GM12872 (cell line): ENCODE results near the gene LRRC10.
A peak's percentile ranks its signal among the peaks of the same experiment; 100 is the strongest.

Experiments used
- TF ChIP-seq, protein P1 (sequence below): IDR thresholded peaks from 3 replicates; pipeline ENCODE4 v1.5.1; 2011; ENCODE audit warnings: low read depth, mild to moderate bottlenecking, low read length, moderate library complexity; ENCODE audit not compliant: insufficient read depth

The LRRC10 gene

DNA sequence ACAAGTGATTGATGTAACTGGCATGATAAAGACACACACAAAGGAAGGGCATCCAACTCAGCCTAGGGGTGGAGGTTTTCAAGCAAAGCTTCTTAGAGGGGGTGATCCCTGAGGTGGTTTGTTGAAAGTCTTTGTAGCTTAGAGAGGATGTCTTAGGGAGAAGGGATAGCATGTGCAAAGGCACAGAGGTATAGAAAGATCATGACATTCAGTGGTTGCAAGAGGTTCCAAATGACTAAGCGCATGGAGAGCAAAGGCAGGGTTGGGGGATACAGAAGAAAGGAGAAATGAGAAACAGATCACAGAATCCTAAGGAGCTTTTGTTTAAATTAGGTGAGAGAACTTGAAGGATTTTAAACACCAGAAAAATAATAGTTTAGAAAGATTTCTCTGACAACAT lies 30.6 kb downstream of the LRRC10 start:
- TF ChIP-seq, protein P1, sequence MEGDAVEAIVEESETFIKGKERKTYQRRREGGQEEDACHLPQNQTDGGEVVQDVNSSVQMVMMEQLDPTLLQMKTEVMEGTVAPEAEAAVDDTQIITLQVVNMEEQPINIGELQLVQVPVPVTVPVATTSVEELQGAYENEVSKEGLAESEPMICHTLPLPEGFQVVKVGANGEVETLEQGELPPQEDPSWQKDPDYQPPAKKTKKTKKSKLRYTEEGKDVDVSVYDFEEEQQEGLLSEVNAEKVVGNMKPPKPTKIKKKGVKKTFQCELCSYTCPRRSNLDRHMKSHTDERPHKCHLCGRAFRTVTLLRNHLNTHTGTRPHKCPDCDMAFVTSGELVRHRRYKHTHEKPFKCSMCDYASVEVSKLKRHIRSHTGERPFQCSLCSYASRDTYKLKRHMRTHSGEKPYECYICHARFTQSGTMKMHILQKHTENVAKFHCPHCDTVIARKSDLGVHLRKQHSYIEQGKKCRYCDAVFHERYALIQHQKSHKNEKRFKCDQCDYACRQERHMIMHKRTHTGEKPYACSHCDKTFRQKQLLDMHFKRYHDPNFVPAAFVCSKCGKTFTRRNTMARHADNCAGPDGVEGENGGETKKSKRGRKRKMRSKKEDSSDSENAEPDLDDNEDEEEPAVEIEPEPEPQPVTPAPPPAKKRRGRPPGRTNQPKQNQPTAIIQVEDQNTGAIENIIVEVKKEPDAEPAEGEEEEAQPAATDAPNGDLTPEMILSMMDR, result no peak

DNA sequence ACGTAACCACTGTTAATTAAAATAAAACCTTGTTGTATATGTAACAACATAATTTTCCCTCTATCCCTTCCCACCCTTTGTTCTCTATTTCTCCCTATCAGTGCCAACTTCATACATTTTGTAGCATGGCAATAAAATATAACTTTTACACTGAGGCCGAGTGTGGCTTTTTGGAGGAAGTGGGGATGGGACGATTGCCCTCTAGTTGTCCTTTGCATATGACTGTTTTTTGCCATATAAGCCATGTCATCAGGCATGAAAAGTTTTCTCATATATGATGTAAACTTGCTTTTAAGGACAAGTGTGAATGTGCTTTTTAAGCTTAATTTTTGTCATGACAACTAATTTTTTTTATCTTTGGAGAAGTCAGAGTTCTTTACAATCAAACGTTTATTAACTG lies 31.7 kb downstream of the LRRC10 start:
- TF ChIP-seq, protein P1, result no peak

DNA sequence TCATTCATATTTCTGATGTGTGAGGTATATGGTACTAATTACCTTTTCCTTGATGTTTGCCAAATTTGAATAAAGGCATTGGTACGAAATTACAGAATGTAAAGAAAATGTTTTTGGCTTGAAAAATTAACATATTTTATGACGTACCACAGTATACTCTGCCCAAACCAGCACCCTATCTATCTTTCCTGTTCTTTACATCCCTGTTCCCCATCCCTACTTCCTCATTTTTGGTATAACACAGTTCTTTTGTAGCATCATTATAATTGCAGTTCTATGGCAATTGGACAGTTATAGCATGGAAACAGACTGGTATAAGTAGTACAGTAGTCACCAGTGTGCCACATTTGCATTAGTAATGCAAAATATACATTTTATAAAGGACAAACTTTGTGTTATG lies 32.4 kb downstream of the LRRC10 start:
- TF ChIP-seq, protein P1, result no peak

DNA sequence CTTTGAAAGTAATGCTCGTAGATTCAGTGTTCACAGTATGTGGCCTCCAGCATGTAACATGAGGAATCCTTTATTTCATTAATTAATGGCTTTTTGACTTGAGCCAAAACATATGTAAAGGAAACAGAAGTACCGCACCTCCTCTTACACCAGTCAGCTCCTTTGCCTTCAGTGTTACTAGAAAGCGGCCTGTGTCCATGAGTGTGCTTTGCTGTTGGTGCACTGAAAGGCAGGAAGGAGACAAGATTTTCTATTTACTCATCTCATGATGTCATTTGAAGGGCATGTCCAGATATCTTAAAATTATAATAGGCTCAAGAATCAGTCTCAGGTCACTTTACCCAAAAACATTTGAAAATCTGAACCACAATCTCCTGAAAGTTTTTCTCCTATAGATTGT lies 35.4 kb downstream of the LRRC10 start:
- TF ChIP-seq, protein P1, result no peak

DNA sequence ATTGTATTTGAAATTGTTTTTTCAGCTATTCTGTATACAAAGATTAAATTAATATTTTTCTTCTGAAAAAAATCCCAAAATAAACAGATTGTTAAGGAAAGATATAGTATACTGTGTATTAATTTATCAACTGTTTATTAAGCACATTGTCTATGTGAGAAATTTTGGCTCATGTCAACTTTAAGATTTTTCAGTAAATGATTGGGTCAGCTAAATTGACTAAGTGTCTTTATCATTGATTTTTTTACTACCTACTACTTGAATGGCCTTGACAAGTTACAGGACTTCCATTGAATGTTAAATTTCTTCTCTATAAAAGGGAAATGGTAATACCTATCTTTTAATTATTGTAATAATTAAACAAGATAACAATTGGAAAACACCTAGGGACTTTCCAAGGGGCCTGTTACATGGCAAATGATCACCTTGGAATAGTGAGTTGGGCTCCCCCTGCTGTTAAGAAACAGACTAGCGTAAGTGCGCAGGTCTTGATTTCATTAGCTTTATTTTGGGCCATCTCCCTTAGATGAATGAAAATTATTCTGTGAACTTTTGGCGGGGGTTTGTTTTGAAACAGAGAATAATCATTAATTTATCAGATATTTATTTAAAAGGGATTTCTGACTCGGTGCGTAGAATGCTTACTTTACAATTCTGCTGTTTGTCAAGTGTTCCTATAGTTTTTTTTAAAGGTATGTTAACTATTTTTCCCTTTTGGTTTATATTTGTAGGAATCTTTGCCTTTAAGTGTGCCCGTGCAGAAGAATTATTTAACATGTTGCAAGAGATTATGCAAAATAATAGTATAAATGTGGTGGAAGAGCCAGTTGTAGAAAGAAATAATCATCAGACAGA lies 39.9 kb downstream of the LRRC10 start:
- TF ChIP-seq, protein P1, result peak; percentile 69

DNA sequence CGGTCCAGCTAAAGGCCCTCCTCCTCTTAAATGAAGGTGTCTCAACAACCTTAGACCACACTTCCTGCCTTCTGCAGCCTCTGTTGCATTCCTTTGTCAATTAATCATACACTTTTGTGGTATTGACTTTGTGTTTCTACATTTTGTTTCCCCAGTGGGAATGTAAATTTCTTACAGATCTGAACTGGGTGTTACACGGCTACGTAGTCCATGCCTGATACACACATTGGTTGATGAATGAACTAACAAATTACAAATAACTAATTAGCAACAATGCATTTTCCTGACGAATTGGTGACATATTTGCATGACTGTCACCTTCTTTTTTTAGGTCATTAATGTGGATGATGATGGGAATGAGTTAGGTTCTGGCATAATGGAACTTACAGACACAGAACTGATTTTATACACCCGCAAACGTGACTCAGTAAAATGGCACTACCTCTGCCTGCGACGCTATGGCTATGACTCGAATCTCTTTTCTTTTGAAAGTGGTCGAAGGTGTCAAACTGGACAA lies 40.6 kb downstream of the LRRC10 start:
- TF ChIP-seq, protein P1, result no peak

DNA sequence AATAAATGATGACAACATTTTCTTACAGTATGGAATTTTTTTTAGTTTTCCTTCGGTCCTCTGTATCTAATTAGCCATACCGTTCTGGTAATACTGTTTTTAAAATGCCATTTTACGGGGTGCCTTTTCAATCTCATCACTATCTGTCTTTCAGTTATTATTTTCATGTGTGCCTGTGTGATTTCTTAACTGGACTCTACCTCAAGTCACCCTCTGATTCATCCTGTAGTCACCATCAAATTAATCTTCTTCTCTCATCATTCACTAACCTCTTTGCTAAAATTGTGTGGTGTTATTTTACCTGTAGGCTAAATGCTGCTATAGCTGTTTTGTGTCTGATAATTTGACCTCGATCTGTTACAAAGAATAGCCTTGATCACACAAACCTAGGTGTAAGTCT lies 41.5 kb downstream of the LRRC10 start:
- TF ChIP-seq, protein P1, result no peak
